ENCODE measurements around the gene AQP7.

DNA sequence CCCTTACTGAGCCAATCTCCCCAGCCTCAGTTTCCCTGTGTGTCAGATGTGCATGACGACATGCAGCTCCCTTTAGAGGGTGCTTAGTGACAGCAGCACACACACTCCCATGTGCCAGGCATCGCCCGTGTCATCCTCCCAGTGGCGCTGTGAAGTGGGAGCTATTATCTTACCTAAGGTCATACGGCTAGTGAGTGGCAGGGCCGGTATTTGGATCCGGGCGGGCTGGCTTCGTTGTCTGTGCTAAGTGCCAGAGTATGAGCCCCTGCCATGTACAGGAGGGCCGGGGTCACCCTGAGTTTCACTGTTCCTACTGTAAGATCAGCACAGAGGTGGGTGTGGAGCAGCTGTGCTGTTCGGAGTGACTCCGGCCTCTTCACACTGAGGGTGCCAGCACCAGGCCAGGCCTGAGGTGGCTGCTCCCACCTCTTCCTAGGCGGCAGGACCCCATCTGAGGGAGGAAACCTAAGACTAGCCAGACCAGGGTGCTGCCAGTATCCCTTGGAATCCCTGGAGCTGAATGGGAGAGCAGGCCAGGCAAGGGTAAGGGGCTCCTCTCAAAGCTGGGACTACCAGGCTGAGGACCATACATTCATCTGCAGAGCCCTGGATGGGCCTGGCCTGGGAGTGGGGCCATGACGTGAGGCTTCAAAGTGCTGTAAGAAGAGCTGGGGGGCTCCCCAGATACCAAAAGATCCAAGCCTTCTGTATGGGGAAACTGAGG is 22.5 kb downstream of the AQP7 start:
- no peak for TF ChIP-seq GATA2 (IDR thresholded peaks at IDR 0.05; ENCODE audit: low read depth, low read length)
- no peak for TF ChIP-seq GATA3 (IDR thresholded peaks at IDR 0.05; ENCODE audit: low read depth, low read length)
